Kidney (tissue), 14 donors: Measurements from ENCODE around the gene TMEM129. TPM values are rescaled to one million over a fixed set of nuclear protein-coding genes. Genes with fewer than 3 reads are reported as not detected.

ENCODE experiments used
- DNase-seq, 5 donors: peaks; one replicate each; pipeline ENCODE4 v3.0.0-alpha.2; 2013 to 2020
- FAIRE-seq: peaks from 2 replicates; lab custom pipeline; 2012; peaks lifted over from hg19 to GRCh38; lab: Jason Lieb, UNC
- H3K27ac ChIP-seq, 2 donors: one replicate each; pipeline ENCODE4 v1.7.0; 2013; ENCODE audit warnings: low read depth in 2 of 2, low read length in 2 of 2, inconsistent platforms in 1 of 2
- H3K27me3 ChIP-seq: one replicate; pipeline ENCODE4 v1.7.1; 2013; ENCODE audit warnings: low read length, inconsistent platforms; ENCODE audit not compliant: control insufficient read depth, insufficient read depth
- H3K36me3 ChIP-seq, 3 donors: one replicate each; pipeline versions ENCODE4 v1.7.0 to v1.7.1; 2013; ENCODE audit warnings: low read length in 3 of 3, control low read depth in 1 of 3, inconsistent platforms in 1 of 3; ENCODE audit not compliant: insufficient read depth in 3 of 3, control insufficient read depth in 2 of 3
- H3K4me1 ChIP-seq, 3 donors: one replicate each; pipeline versions ENCODE4 v1.7.0 to v1.7.1; 2013; ENCODE audit warnings: low read length in 3 of 3, inconsistent platforms in 1 of 3, low read depth in 1 of 3; ENCODE audit not compliant: control insufficient read depth in 2 of 3, insufficient read depth in 2 of 3
- H3K4me3 ChIP-seq, 3 donors: one replicate each; pipeline versions ENCODE4 v1.7.0 to v1.8.1; 2013; ENCODE audit warnings: low read length in 3 of 3, control low read depth in 1 of 3, inconsistent platforms in 1 of 3
- H3K9ac ChIP-seq, 3 donors: one replicate each; pipeline versions ENCODE4 v1.7.0 to v1.7.1; 2013; ENCODE audit warnings: low read length in 3 of 3, control low read depth in 1 of 3, inconsistent platforms in 1 of 3
- H3K9me3 ChIP-seq, 3 donors: one replicate each; pipeline versions ENCODE4 v1.7.0 to v1.7.1; 2013; ENCODE audit warnings: low read length in 3 of 3, control low read depth in 1 of 3, inconsistent platforms in 1 of 3; ENCODE audit not compliant: control insufficient read depth in 2 of 3, insufficient read depth in 1 of 3
- intact Hi-C: fragments of 100-400 bp; cut with DNase I; formaldehyde crosslinking; loops from one replicate; pipeline ENCODE4 v1.11.1; 2022
- polyA plus RNA-seq: library from polyadenylated mRNA; stranded (reverse); fragments of 350-450 nt; fragmentation: Illumina TruSeq; extraction: RNeasy Lipid Tissue Mini Kit (QIAGEN cat#74804); gene quantifications from one replicate; pipeline ENCODE4 v1.2.3, GENCODE V29; 2014; ENCODE audit warnings: low read depth, low replicate concordance; ENCODE audit not compliant: insufficient read depth
- total RNA-seq: library from RNA; stranded (reverse); fragmentation: NEBNext Ultra II Directional; extraction: Animal tissue kit (Norgen Biotek cat#: 25700); gene quantifications from one replicate; pipeline ENCODE4 v1.2.1, GENCODE V29; 2021
- TF ChIP-seq, protein P1 (sequence below): IDR thresholded peaks from 3 replicates; pipeline ENCODE4 v1.5.1; 2012; ENCODE audit warnings: mild to moderate bottlenecking, moderate library complexity, borderline replicate concordance; ENCODE audit not compliant: insufficient read depth; ENCODE audit errors: extremely low read depth
- donor health status: control.
- donor health status: control.
- donor health status: control.
- donor health status: control.
- donor health status: control.
- donor health status: DM: yes; HTN: yes; CAD: no.
- donor health status: Normal renal cell carcinoma (clear cell type).

The TMEM129 gene
- total and polyA plus RNA-seq, 2 donors from 2014 or later: 48.2 to 60.0 TPM

DNA sequence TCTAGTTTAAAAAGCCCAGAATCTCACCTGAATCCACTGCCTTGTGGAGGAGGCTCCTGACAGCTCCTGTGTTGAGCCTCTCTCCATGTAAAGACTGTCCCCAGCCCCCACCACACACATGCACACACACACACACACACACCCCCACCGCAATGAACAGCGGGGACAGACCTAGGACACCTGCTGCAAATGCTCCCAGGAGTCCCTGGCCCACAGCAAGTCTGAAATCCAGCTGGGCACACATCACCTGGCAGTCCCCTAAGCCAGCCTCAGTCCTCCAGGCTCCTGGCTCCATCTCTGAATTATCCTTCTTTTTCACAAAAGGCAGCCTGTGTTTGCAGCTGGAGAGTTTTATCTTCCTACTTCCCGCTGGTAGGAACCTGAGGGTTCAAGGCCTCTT lies 30.4 kb downstream of the TMEM129 start:
- Histone ChIP-seq H3K4me3 (no peak overlapping the region), H3K4me1 (peaks cover 0 to 2% (median 0%) of the 10 kb centered on the region in 3 donors), H3K9me3 (no peaks in the 10 kb centered on the region), H3K27me3 (no peaks in the 10 kb centered on the region), H3K36me3 (peaks cover 10 to 31% (median 16%) of the 10 kb centered on the region in 3 donors), H3K9ac (no peak overlapping the region), H3K27ac (no peak overlapping the region)
- no peak for FAIRE-seq
- TF ChIP-seq, protein P1, sequence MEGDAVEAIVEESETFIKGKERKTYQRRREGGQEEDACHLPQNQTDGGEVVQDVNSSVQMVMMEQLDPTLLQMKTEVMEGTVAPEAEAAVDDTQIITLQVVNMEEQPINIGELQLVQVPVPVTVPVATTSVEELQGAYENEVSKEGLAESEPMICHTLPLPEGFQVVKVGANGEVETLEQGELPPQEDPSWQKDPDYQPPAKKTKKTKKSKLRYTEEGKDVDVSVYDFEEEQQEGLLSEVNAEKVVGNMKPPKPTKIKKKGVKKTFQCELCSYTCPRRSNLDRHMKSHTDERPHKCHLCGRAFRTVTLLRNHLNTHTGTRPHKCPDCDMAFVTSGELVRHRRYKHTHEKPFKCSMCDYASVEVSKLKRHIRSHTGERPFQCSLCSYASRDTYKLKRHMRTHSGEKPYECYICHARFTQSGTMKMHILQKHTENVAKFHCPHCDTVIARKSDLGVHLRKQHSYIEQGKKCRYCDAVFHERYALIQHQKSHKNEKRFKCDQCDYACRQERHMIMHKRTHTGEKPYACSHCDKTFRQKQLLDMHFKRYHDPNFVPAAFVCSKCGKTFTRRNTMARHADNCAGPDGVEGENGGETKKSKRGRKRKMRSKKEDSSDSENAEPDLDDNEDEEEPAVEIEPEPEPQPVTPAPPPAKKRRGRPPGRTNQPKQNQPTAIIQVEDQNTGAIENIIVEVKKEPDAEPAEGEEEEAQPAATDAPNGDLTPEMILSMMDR: no peak
- intact Hi-C loops: no loop called here
- DNase-seq: no peak

DNA sequence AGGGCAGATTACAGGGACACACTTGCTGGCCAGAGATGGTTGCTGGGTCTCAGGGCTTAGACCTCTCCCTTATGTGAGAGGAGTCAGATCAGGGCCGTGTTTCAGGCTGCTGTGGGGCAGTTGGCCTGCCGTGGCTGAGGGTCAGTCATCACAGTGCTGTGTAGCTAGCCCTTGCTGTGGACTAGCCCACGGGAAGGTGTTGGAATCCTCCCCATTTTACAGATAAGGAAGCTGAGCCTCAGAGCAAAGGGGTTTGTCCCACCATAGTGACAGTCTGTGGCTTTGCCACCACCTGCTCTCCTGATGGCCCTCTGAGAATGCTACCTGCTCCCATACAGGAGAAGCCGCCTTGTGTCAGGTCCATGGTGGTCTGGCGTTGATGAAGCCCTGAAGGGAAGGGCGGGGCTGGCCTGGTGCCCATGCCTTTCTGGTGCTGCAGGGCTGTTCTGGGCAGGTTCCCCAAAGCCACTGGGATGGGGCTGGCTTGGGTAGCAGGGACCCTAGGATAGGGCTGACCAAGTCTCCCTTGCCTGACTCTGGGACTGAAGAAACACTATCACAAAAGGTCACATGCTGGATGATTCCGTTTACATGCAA lies 34.6 kb downstream of the TMEM129 start:
- no peak overlapping the region for H3K4me3 ChIP-seq
- FAIRE-seq (no peak), DNase-seq (no peak)
- H3K27ac ChIP-seq: peak overlapping the region; percentile 4 to 71
- TF ChIP-seq, protein P1: no peak
- peaks cover 3 to 8% (median 4%) of the 10 kb centered on the region in 3 donors for H3K4me1 ChIP-seq
- H3K9ac ChIP-seq: peak overlapping the region in 1 of 3 donors; percentile 58
- peaks cover 0 to 10% (median 10%) of the 10 kb centered on the region in 3 donors for H3K36me3 ChIP-seq
- no peaks in the 10 kb centered on the region for H3K27me3 ChIP-seq
- intact Hi-C loops: no loop called here
- no peaks in the 10 kb centered on the region for H3K9me3 ChIP-seq

DNA sequence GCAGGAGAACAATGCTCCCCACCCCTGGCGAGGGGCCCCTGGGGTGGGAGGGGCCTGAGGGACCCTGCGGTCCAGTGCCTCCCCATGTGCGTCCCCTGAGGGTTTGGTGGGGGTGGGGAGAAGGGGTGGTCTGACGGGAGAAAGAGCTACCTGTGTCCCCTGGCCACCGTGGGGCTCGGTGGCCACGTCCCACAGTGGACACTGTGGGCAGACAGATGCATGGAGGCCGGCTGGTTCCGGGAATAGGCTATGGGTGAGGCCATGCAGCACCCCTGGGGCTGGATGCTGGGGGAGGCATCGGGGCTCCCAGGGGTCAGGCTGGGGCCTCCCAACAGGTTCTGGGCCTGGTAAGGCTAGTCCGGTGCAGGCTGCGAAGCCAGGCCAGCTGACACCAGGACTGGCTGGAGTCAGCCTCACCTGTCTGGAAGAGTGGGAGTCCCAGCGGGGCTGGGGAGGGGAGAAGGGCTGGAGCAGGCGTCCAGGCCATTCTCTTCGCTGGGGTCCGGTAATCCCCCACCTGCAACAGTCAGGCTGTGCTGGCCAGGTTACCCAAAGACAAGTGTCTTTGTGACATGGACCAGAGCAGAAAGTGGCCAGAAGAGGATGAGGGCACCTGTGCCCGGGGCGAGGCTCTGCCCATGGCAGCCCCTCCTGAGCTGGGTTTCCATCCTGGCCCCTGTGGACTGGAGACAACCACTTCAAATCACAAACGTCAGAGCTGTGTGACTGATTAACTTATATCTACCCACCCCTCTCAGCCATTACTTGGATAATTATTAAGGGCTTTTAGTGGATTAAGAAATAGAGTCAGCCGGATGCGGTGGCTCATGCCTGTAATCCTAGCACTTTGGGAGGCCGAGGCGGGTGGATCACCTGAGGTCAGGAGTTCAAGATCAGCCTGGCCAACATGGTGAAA lies 35.6 kb downstream of the TMEM129 start:
- intact Hi-C loops: no loop called here
- no peak for FAIRE-seq

More for the DNA sequence above, 35.6 kb downstream of the TMEM129 start:
- Histone ChIP-seq H3K27me3 (no peaks in the 10 kb centered on the region), H3K4me3 (peak overlapping the region in 1 of 3 donors; percentile 18), H3K27ac (peak overlapping the region; percentile 77), H3K9me3 (no peaks in the 10 kb centered on the region), H3K4me1 (peaks cover 3 to 8% (median 4%) of the 10 kb centered on the region in 3 donors), H3K9ac (no peak overlapping the region), H3K36me3 (peaks cover 0 to 1% (median under 1%) of the 10 kb centered on the region in 3 donors)
- peak in 4 of 5 donors; percentile 42 to 82 (median 79) for DNase-seq
- TF ChIP-seq, protein P1: no peak
